ENCODE results near the gene EXOC3L1.

Gene EXOC3L1

DNA sequence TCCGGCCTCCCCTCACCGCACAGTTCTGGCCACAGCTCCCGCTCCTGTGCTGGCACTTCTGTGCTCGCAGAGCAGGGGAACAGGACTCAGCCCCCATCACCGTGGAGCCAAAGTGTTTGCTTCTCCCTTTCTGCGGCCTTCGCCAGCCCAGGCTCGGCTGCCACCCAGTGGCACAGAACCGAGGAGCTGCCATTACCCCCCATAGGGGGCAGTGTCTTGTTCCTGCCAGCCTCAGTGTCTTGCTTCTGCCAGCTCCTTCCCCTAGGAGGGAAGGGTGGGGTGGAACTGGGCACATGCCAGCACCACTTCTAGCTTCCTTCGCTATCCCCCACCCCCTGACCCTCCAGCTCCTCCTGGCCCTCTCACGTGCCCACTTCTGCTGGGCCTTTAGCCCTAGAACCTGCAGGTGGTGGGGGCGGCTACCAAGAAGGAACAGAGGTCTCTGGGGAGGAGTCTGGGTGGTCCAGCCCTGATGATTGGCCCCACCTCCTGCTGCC, 8.3 kb upstream of the EXOC3L1 start:
- no peak for DNase-seq (ENCODE audit: low read depth in 2 of 2)

DNA sequence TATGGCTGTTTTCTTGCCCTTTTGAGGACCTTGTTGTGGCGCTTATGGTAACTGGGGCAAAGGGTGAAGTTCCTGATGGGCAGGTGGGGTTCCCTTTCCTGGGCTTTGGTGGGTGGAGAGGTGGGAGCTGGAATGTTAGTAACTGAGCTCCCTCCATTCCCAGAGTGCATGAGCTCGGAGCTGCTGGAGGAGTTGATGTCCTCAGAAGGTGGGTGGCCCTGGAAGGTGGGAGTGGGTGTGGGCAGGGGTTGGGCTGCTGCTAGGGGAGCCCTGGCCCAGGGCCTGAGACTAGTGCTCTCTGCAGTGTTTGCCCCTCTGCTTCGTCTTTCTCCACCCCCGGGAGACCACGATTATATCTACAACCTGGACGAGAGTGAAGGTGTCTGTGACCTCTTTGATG, 7.8 kb upstream of the EXOC3L1 start:
- no peak for DNase-seq (ENCODE audit: low read depth in 2 of 2)

DNA sequence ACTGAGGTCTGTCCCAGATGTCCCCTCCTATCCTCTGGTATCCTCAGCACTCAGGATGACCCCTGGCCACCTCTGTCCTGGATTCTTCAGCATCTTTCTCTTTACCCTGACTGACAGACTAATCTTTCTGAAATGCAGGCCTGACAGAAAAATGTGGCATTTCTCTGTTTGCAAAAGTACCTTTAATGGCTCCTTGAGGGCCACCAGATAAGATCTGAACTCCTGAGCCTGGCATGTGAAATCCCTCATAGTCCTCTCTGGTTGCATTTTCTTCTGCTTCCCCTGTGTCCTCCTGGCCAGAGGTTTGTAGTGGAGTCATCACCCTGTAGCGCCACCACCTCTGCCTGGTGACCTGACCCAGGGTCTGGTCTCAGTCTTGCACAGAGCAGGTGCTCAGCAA, 6.9 kb upstream of the EXOC3L1 start:
- no peak for DNase-seq (ENCODE audit: low read depth in 2 of 2)

DNA sequence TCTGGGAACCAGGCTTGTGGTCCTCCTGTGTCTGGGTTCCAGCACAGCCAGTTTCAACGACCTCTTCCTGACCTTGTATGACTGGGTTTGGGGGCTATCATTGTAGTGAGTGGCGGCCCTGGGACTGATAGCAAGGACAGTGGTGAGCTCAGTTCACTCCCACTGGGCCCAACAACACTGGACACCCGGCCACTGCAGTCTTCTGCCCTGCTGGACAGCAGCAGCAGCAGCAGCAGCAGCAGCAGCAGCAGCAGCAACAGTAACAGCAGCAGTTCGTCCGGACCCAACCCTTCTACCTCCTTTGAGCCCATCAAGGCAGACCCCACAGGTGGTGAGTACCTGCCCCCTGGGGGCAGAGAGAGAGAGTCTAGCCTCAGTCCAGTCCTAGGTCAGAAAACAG, 5.7 kb upstream of the EXOC3L1 start:
- DNase-seq (ENCODE audit: low read depth in 2 of 2), result no peak

GRCh38 chr16:67194260-67194659, 4.3 kb upstream of the EXOC3L1 start:
- DNase-seq (ENCODE audit: low read depth in 2 of 2), result no peak

GRCh38 chr16:67193536-67193935, 3.6 kb upstream of the EXOC3L1 start:
- no peak for DNase-seq (ENCODE audit: low read depth in 2 of 2)

DNA sequence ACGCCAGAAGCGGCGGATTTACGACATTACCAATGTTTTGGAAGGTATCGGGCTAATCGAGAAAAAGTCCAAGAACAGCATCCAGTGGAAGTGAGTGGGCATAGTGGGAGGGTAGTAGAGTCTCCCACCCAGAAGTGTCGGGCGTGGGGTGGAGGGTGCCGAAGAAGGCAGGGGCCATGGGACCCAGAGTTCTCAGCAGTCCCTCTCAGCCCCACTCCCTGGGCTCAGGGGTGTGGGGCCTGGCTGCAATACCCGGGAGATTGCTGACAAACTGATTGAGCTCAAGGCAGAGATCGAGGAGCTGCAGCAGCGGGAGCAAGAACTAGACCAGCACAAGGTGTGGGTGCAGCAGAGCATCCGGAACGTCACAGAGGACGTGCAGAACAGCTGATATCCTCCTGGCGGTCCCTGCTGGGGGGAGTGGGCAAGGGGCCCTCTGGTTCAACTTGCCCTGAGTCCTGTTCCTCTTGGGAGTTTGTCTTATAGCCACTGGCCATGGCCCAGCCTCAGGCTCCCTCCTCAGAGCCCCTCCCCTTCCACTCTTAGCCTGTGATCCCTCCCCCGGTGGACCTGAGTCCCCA, 2.9 kb upstream of the EXOC3L1 start:
- no peak for DNase-seq (ENCODE audit: low read depth in 2 of 2)

DNA sequence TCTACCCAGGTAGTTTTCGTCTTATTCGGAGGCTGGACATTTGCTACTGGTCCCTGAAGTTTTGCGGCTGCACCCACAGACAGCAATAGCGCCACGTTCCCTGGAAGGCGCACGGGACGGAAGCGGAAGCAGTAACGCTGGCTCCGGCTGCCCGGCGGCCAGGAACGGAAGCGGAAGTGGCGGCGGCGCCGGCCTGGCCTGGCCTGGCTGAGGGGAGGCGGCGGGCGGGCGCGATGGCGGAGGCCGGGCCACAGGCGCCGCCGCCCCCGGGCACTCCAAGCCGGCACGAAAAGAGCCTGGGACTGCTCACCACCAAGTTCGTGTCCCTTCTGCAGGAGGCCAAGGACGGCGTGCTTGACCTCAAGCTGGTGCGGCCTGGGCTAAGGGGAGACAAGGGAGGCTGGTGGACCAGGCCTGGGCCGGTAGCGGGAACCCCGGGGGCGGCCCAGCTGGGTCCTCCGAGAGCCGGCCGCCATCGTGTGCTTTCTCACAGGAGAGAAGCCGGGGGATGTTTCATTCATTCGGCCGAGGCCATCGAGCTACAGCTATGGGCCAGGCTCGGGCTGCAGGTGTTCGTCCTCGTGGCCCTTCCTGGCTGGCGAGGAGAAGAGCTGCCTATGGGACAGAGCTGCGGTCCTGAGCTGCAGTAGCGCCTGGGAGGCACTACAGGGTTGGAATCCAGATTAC, 2.2 kb upstream of the EXOC3L1 start, which contains the start of gene E2F4:
E2F4 (plus strand) TSS at position 161 of the 687 bp plus-strand sequence; CDS start at position 234, 73 bp downstream.
- peak; percentile 77 to 80 for DNase-seq (ENCODE audit: low read depth in 2 of 2)

- DNase-seq (ENCODE audit: low read depth in 2 of 2), result no peak
These were observed 1.6 kb upstream of the EXOC3L1 start for GRCh38 chr16:67191411-67191994.

- no peak for DNase-seq (ENCODE audit: low read depth in 2 of 2)
These were observed 788 bp upstream of the EXOC3L1 start for GRCh38 chr16:67190448-67191399.

DNA sequence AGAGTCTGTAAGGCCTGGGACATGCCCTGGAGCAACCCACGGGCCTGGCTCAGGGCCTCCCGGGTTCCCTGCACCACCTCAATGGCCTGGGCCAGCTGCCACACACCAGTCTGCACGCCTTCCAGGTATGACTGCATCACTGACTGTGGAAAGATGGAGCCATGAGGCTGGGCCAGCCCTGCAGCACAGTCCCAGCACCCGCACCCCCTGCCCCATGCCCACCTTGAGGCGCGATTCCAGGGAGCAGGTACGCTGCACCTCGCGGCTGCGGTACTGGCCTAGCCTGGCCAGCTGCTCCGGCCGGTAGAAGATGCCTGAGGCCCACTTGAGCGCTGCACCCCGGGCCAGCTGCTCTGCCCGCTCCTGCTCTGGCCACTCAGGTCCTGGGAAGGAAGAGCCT, 1.1 kb downstream of the EXOC3L1 start:
- DNase-seq (ENCODE audit: low read depth in 2 of 2), result no peak

GRCh38 chr16:67188323-67188722, 1.6 kb downstream of the EXOC3L1 start:
- DNase-seq (ENCODE audit: low read depth in 2 of 2), result no peak

DNA sequence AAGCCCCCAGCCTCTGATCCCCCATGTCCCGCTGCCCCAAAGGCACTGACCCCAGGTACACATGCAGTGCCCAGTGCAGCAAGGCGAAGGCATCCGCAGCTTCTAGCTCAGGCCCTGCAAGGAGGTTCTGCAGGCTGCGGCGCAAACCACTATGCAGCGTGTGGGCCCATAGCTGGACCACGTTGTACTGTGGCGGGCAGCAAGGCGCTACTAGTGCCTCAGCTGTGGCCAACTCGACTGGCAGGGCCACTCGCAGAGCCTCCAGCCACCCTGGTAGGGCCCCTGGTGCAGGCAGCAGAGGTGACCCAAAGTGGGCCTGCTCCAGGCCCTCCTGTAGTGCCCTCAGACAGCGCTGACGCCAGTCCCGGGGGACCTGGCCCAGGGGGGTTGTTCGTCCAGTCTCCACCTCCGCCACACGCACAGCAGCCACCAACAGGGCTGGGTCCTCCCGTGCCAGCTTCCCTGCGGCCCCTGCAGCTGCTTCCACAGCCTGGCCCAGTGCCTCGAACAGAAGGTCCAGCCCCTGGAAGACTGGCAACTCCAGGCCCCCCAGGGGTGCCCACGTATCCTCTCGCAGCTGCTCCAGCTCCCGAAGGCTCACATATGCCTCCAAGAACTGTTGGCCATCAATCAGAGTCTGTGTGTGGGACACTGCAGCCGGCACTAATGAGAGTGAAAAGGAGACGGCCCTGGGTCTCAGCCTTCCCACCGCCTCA, 2.6 kb downstream of the EXOC3L1 start:
- no peak for DNase-seq (ENCODE audit: low read depth in 2 of 2)

DNA sequence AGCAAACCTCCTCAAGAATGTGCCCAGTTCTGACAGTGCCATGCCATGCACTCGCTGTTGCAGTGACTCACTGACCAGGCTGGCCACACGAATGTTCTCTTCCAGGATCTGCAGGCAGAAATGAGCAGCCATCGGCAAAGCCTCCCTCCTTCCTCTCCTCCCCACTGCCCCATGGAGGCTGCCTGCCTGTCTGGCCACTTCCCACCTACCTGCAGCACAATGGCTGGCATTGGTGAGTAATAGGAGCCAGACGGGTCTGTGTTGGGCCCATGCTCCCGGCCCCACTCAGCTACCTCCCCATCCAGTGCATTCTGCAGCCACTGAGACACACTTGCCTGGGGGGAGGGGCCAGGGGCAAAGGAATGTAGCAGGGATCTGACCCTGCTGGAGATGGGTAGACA, 3.4 kb downstream of the EXOC3L1 start:
- no peak for DNase-seq (ENCODE audit: low read depth in 2 of 2)

DNA sequence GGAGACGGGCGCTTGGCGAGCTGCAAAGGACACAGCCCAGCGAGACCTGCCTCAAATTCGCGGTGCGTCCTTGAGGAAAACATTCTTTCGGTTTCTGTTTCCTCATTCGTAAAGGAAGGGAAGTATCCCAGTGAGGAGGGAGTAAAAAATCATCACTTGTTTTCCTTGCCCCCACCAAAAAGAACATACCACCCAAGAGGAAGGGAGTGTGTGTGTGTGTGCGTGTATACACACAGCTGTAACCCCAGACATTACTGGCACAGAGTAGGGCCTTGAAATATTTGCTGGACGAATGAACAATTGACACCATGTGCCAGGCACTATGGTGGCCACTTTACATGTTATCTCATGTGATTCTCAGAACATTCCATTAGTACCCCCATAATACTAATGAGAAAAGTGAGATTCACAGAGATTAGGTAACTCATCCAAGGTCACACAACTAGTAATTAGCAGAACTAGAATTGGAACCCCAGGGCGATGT, 4.2 kb downstream of the EXOC3L1 start:
- no peak for DNase-seq (ENCODE audit: low read depth in 2 of 2)

- DNase-seq (ENCODE audit: low read depth in 2 of 2), result peak; percentile 70 to 80
These were observed 4.8 kb downstream of the EXOC3L1 start for GRCh38 chr16:67184995-67185650.

DNA sequence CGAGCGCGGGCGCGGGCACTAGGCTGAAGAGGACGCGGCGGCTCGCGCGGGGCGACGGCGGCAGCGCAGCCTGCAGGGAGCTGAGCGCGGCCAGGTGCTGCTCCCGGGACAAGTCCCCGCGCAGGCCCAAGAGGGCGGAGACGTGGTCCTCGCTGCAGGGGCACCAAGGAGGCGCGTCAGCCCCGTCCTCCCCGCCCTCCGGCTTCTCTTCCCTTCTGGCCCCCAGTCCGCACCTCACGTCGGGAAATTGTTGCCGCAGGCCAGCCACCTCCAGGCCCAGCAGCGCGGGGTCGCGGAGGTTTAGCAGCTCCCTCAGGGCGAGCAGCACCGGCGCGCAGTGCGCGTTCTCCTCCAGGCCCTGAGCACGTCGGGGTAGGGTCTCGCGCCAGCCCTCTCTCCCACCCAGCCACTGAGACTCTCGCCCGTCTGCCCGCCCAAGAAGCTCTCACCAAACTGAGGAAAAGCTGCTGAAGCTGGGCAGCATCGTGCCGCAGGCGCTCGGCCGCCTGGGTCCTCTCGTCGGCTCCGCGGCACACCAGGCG, 5.4 kb downstream of the EXOC3L1 start:
- DNase-seq (ENCODE audit: low read depth in 2 of 2), result no peak

- peak; percentile 86 to 88 for DNase-seq (ENCODE audit: low read depth in 2 of 2)
These were observed 6.1 kb downstream of the EXOC3L1 start, which contains the start of gene MATCAP1 for GRCh38 chr16:67183627-67184452. MATCAP1 (minus strand) TSS chr16:67183963; CDS start chr16:67180610, 3,353 bp downstream.

DNA sequence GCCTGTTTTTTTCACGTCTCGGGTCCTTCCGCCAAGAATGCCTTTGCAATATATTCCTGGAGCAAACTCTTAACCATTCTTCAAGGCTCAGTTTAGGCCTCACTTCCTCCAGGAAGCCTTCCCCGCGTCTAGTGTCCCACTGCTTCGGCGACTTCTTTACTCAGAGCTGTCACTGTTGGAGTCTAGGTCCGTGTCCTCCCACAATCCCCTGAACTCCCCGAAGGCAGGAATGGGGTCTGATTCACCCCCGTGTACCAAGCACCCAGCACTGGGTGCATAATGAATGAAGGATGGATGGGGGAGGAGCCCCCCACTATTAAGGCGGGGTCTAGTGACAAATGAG, 6.7 kb downstream of the EXOC3L1 start:
- no peak for DNase-seq (ENCODE audit: low read depth in 2 of 2)

Measured in stimulated activated CD4-positive, alpha-beta T cell treated with anti-CD3 and anti-CD28 coated beads, Interleukin-1b, Interleukin-23, amount 100 ng/mL, for 4 hours (primary cell).